ENCODE data around the gene HEXA. TPM values are rescaled to one million over a fixed set of nuclear protein-coding genes. Genes with fewer than 3 reads are reported as not detected.

HEXA gene
- total RNA-seq, 1 donor from 2014 or later = 123 TPM

GRCh38 chr15:72368325-72368724 is 7.5 kb downstream of the HEXA start:
- no peaks in the 10 kb centered on the region for H3K9me3 Mint-ChIP-seq (ENCODE audit: unreplicated experiment)
- peaks cover 29% of the 10 kb centered on the region for H3K4me1 Mint-ChIP-seq (ENCODE audit: unreplicated experiment)
- DNase-seq (ENCODE audit: low spot score) = no peak
- peaks cover 2% of the 10 kb centered on the region for H3K27me3 Mint-ChIP-seq (ENCODE audit: unreplicated experiment)
- TF ChIP-seq CTCF (IDR thresholded peaks at IDR 0.05; ENCODE audit: unreplicated experiment) = no peak
- peak overlapping the region; percentile 13 for H3K4me3 Mint-ChIP-seq (ENCODE audit: unreplicated experiment)
- peak overlapping the region; percentile 62 for H3K27ac Mint-ChIP-seq (ENCODE audit: unreplicated experiment)
- peaks cover 13% of the 10 kb centered on the region for H3K36me3 Mint-ChIP-seq (ENCODE audit: low read depth, unreplicated experiment)

- peaks cover 2% of the 10 kb centered on the region for H3K27me3 Mint-ChIP-seq (ENCODE audit: unreplicated experiment)
- H3K9me3 Mint-ChIP-seq (ENCODE audit: unreplicated experiment) = no peaks in the 10 kb centered on the region
- H3K4me1 Mint-ChIP-seq (ENCODE audit: unreplicated experiment) = peaks cover 24% of the 10 kb centered on the region
- DNase-seq (ENCODE audit: low spot score) = no peak
- H3K36me3 Mint-ChIP-seq (ENCODE audit: low read depth, unreplicated experiment) = peaks cover 13% of the 10 kb centered on the region
- H3K27ac Mint-ChIP-seq (ENCODE audit: unreplicated experiment) = no peak overlapping the region
- H3K4me3 Mint-ChIP-seq (ENCODE audit: unreplicated experiment) = no peak overlapping the region
- TF ChIP-seq CTCF (IDR thresholded peaks at IDR 0.05; ENCODE audit: unreplicated experiment) = no peak
Observed at GRCh38 chr15:72365844-72366243, 10.0 kb downstream of the HEXA start.

GRCh38 chr15:72361176-72361575 is 14.6 kb downstream of the HEXA start:
- Mint-ChIP-seq H3K4me3 (ENCODE audit: unreplicated experiment) (no peak overlapping the region), H3K4me1 (ENCODE audit: unreplicated experiment) (peaks cover 30% of the 10 kb centered on the region), H3K27me3 (ENCODE audit: unreplicated experiment) (peaks cover 4% of the 10 kb centered on the region)

GRCh38 chr15:72358650-72359171 is 17.1 kb downstream of the HEXA start:
- H3K27me3 Mint-ChIP-seq (ENCODE audit: unreplicated experiment) = peaks cover 2% of the 10 kb centered on the region

More at GRCh38 chr15:72361176-72361575, 14.6 kb downstream of the HEXA start:
- Mint-ChIP-seq H3K36me3 (ENCODE audit: low read depth, unreplicated experiment) (peaks cover 3% of the 10 kb centered on the region), H3K9me3 (ENCODE audit: unreplicated experiment) (no peaks in the 10 kb centered on the region), H3K27ac (ENCODE audit: unreplicated experiment) (no peak overlapping the region)
- TF ChIP-seq CTCF (IDR thresholded peaks at IDR 0.05; ENCODE audit: unreplicated experiment) = no peak
- DNase-seq (ENCODE audit: low spot score) = no peak

More at GRCh38 chr15:72358650-72359171, 17.1 kb downstream of the HEXA start:
- TF ChIP-seq CTCF (IDR thresholded peaks at IDR 0.05; ENCODE audit: unreplicated experiment) = no peak
- no peak for DNase-seq (ENCODE audit: low spot score)
- Mint-ChIP-seq H3K4me1 (ENCODE audit: unreplicated experiment) (peaks cover 26% of the 10 kb centered on the region), H3K4me3 (ENCODE audit: unreplicated experiment) (no peak overlapping the region), H3K36me3 (ENCODE audit: low read depth, unreplicated experiment) (peaks cover 15% of the 10 kb centered on the region), H3K27ac (ENCODE audit: unreplicated experiment) (peak overlapping the region; percentile 43), H3K9me3 (ENCODE audit: unreplicated experiment) (no peaks in the 10 kb centered on the region)
